Activated T-helper 1 cell treated with anti-CD3 and anti-CD28 coated beads, Interleukin-2, amount 50 U/mL, for 16 hours (primary cell): ENCODE data around the gene ERBIN.
"Not testable (repeated sequence)": the region's sequence is repeated elsewhere in the genome, so short reads cannot be mapped to it uniquely, and the experiment has no call there.

ENCODE experiments used
- DNase-seq, 2 donors: peaks; one replicate each; pipeline ENCODE4 v3.0.0-alpha.2; 2020; ENCODE audit warnings: low read depth in 1 of 2, low spot score in 1 of 2

Gene ERBIN, protein sequence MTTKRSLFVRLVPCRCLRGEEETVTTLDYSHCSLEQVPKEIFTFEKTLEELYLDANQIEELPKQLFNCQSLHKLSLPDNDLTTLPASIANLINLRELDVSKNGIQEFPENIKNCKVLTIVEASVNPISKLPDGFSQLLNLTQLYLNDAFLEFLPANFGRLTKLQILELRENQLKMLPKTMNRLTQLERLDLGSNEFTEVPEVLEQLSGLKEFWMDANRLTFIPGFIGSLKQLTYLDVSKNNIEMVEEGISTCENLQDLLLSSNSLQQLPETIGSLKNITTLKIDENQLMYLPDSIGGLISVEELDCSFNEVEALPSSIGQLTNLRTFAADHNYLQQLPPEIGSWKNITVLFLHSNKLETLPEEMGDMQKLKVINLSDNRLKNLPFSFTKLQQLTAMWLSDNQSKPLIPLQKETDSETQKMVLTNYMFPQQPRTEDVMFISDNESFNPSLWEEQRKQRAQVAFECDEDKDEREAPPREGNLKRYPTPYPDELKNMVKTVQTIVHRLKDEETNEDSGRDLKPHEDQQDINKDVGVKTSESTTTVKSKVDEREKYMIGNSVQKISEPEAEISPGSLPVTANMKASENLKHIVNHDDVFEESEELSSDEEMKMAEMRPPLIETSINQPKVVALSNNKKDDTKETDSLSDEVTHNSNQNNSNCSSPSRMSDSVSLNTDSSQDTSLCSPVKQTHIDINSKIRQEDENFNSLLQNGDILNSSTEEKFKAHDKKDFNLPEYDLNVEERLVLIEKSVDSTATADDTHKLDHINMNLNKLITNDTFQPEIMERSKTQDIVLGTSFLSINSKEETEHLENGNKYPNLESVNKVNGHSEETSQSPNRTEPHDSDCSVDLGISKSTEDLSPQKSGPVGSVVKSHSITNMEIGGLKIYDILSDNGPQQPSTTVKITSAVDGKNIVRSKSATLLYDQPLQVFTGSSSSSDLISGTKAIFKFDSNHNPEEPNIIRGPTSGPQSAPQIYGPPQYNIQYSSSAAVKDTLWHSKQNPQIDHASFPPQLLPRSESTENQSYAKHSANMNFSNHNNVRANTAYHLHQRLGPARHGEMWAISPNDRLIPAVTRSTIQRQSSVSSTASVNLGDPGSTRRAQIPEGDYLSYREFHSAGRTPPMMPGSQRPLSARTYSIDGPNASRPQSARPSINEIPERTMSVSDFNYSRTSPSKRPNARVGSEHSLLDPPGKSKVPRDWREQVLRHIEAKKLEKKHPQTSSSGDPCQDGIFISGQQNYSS (N-terminal part only)

DNA sequence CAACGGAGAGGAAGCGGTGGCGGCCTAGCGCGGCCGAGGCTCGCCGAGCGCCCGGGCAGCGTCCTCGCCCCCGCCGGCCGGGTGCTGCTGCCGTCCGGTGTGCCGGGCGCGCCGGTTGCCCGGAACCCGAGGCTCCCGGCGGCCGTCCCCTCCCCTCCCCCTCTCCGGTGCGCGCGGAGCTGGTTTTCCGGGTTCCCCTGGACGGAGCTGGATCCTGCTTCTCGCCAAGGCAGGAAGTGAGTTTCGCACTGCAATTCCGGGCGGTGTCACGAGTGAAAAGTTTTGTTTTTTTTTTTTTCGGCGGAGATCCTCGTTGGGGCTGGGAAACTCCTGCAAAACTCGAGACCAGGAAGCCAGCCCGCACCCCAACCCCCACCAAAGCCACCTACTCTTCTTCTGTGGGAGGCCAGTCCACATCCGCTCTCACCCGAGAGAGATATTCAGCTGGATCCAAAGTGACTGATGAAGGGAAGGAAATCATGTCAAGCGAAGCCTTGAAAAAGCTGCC is at the start of gene ERBIN:
TSS of gene ERBIN (plus strand) at position 300 of the 508 bp plus-strand sequence. CDS start 66,144 bp downstream, outside the sequence.
- DNase-seq: peak; percentile 48 to 57

DNA sequence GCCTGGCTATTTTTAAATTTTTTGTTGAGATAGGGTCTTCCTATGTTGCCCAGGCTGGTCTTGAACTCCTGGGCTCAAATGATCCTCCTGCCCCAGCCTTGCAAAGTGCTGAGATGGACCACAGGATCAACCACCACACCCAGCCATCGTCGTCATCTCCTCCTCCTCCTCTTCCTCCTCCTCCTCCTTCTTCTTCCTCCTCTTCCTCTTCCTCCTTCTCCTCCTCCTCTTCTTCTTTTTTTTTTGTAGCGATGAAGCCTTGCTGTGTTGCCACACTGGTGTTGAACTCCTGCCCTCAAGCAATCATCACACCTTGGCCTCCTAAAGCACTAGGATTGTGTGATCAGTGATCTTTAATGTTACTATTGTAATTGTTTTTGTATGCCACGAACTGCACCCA is 49.4 kb upstream of the ERBIN start:
- DNase-seq: no peak

DNA sequence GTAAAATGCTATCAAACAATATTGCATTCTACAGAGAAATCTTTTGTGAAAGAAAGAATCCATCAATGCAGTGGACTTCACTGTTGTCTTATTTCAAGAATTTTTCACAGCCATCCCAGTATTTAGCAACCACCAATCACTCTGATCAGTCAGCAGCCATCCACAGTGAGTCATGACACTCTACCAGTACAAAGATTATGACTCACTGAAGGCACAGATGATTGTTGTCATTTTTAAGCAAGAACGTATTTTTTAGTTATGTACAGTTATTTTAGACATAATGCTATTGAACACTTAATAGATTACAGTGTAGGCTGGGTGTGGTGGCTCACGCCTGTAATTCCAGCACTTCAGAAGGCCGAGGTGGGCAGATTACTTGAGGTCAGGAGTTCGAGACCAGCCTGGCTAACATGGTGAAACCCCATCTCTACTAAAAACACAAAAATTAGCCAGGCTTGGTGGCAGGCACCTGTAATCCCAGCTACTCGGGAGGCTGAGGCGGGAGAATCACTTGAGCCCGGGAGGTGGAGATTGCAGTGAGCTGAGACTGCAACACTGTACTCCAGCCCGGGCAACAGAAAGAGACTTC is 46.6 kb upstream of the ERBIN start:
- not testable (repeated sequence) for DNase-seq

DNA sequence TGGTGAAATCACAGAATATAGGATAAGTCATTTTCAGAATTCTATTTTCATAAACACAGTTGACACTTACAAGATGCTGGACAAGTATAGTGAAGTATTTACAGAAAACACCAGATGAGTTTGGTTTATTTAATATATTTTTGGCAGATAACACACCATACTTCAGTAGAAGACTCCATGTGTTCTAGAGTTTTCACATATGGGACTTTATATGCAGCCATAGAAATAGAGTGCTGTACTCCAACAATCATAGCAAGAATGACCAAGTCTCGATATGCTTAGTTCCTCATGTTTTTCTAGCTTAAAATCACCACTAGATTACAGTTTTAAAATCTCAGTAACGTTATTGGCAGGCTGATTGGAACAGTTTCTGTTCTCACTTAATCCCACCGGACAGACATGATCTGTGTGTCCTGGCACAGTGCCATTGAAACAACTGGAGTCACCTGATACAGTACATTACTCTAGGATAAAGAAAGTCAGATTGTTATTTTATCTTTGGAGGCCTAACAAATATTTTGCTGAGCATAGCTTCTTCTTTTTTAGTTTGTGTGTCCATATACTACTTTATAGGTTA is 45.8 kb upstream of the ERBIN start:
- DNase-seq: no peak

DNA sequence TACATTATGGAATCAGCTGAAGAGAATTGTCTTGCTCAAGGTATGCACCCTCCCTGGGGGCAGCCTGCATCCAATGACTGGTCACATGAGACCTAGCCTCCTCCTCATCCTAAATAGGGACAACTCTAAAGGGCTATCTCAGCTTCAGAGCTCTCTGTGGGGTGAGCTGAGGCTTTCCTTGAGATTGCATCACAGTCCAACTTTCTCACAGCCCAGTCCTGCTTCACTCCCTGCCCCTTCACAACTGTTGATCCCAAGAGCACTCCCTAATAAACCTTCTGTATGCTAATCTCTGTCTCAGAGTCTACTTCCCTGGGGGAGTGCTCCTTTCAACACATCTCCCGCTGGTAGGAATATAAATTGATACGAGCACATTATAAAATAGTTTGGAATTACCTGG is 44.1 kb upstream of the ERBIN start:
- no peak for DNase-seq

DNA sequence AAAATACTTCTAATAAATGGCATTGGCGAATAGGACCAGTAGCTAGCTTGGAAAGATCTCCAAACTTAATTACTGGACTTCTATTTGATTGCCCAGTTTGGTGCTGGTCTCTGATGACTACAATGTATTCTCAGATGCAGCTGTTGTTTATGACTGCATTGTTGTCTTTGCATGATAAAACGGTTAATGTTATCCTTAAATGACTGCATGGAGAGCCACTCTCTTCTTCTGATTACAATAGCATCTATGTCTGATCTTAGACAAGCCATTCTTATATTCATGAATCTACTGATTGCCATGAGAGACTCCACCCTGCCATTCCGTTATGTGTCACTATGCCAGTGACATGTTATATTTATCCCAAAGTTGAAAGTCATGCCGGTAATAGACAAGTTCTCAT is 42.9 kb upstream of the ERBIN start:
- no peak for DNase-seq

DNA sequence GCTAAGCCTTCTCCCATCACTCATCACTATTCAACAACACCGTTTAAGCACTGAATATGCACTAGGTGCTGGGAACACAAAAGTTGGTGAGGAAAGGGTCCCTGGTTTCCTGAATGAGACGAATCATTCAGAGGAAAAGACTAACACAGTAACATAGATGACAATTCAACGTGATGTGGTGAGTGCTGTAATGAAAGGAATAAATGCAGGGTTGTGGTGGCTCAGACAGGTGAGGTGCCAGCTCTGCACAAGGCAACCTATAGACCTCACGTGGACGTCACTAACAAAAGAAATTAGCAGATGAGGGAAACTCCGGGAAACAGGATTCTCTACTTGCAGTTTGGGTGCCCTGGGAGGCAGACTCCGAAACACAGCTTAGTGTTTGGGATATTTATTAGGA is 40.0 kb upstream of the ERBIN start:
- no peak for DNase-seq

DNA sequence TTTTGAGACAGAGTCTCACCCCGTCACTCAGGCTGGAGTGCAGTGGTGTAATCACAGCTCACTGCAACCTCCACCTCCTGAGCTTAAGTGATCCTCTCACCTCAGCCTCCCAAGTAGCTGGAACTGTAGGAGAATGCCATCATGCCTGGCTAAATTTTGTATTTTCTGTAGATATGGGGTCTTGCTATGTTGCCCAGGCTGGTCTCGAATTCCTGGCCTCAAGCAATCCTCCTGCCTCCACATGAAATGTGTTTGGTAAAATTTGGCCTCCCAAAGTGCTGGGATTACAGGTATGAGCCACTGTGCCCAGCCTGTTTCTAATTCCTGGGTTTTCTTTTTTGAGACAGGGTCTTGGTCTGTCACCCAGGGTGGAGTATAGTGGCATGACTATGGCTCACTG is 34.4 kb upstream of the ERBIN start:
- not testable (repeated sequence) for DNase-seq

DNA sequence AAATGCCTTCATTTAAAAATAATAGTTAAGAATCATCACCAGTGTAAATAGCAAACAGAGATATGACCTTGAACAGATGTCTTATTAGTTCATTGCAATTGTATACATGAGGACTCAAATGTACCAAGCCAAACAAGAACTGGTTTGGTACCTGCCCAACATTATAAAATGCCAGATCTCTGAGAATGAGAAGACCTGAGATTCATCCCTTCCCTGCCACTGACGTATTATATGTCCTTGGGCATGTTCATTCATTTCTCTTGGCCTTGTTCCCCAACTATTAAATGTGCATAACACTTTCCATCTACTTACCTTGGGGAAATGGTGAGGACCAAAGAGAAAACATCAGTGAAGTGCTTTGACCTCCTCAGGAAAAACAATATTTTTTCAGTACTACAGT is 33.6 kb upstream of the ERBIN start:
- DNase-seq: no peak

DNA sequence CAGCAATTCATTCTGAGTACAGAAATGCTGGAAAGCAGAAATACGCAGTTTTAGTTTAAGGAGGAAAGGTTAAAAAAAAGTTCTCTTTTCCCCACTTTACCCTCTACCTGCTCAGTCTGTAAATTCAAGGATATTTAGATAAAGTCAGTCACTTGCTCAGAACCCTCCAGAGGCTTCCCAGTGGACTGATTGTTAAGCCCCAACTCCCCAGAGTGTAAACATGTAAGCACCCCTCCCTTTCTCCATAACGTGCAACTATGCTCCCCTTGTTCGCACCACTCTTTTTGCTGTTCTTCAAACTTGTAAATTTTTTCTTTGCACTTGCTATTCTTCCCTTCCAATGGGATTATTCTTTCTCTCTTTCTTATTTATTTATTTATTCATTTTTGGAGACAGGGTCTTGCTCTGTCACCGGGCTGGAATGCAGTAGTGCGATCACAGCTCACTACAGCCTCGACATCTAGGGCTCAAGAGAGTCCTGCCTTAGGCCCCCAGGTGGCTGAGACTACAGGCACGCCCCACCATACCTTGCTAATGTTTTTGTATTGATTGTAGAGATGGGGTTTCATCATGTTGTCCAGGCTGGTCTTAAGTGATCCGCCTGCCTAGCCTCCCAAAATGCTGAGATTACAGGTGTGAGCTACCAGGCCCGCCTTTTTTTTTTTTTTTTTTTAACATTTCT is 32.5 kb upstream of the ERBIN start:
- no peak for DNase-seq

DNA sequence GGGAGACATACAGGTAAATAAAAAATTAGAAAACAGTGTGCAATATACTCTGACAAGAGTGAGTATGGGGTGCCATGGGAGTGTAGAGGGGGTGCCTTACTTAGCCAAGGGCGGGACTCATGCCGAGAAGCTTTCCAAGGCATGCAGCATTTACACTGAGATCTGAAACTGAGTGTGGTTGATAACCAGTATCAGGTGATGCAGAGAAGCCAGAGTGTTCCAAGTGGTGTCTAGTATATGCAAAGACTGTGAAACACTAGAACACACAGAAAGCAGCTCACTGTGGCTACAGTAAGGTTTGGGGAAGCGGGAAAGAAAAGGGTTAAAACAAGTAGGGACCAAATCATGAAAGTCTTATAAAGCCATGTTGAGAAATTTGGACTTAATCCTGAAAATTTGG is 30.5 kb upstream of the ERBIN start:
- no peak for DNase-seq

DNA sequence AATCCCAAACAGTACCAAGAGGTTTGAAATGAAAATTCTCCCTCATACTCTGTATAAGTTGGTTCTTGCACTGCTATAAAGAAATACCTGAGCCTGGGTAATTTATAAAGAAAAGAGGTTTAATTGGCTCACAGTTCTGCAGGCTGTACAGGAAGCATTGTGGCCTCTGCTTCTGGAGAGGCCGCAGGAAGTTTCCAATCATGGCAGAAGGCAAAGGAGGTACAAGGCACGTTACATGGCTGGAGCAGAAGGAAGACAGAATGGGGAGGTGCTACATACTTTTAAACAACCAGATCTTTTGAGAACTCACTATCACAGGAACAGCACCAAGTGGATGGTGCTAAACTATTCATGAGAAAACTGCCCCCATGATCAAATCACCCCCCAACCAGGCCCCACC is 25.6 kb upstream of the ERBIN start:
- DNase-seq: no peak

DNA sequence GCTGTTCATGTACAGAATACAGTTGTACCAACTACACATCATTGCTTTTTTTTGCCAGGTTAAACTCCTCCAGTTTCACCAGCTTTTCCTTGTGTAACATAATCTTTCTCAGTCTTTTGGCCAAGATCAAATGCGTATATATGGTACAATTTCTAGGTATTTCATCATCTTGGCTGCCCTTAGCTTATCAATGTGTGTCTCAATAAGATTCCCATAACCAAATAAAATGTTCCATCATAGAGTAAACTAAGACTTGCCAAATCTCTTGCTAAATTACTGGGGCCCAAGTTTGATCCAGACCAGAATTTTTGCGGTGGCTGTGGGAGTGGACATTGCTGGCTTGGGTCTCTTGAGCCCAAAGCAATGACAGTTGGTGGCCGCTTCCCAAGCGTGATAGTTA is 24.3 kb upstream of the ERBIN start:
- DNase-seq: no peak

DNA sequence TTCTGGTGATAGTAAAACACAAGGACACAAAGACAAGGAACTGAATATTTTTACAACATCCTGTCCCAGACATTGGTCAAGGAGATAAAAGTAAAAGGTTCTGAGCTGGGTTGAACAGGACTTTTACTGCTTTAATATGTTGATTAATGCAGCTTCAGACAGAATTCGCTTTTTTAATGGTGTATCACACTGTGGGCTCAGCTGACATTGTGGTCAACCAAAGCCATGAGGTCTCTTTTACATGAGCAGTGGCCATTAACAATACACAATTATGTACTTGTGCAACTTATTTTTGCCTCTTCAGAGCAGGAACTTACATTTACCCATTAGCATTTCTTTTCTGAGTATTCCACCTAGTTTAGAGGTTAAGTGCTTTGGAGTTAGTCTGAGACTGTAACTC is 22.8 kb upstream of the ERBIN start:
- DNase-seq: no peak

DNA sequence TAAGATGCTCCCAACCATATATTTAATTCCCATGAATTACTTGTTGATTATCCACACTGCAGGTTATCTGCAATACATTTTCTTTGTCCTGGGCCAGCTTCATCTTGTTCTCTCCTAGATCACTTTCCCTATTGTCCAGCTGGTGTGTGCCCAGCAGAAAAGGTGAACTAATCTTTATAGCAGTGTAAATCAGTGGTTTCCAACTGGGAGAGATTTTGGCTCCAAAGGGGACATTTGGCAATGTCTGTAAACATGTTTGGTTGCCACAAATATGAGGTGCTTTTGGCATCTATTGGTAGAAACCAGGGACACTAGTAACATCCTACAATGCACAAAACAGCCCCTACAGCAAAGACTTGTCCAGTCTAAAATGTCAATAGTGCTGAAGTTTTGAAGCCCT is 20.1 kb upstream of the ERBIN start:
- no peak for DNase-seq

DNA sequence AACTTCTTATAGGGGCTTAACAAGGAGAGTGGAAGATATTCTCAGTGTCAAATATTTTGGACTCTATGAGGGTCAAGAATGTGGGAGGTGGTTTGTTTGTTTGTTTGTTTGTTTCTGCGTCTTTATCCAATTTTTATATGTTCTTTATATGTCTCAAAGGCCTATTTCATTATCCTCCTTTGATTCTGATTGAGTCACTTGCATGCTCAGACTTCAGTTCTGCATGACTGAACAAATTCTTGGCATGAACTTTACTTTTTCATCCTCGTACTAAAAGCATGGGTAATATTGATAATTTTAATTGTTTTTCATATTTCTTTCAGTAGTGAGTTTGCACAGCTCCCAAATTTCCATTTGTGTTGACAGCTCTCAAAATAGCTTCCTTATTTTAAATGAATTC is 19.2 kb upstream of the ERBIN start:
- DNase-seq: no peak

DNA sequence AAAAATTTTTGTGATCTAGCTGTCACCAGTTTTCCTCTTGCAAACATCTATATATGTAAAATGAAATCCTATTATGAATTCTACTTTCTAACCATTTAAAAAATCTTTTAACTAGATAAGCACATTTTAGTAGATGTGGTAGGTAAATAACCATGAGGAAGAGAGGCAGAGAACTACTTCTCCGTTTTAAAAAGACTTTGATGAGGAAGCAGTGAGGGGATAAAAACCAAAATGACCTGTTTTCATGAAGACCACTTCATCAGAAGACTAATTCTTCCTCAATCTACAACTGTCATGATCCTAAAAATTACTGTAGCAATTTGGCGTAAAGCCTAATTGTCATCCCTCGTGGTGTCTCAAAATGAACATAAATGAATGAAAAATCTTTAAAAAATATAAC is 15.7 kb upstream of the ERBIN start:
- no peak for DNase-seq

DNA sequence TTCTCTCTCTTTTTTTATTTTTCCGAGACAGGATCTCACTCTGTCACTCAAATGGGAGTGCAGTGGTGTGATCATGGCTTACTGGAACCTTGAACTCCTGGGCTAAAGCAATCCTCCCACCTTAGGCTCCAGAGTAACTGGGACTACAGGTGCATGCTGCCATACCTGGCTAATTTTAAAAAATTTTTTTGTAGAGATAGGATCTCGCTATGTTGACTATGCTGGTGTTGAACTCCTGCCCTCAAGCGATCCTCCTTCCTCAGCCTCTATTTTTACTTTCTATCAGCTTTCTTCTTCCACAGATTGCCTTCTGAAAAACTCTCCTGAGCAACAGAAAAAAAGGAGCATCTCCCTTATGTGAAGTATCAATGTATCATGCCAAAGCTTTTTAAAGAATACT is 14.1 kb upstream of the ERBIN start:
- DNase-seq: no peak

DNA sequence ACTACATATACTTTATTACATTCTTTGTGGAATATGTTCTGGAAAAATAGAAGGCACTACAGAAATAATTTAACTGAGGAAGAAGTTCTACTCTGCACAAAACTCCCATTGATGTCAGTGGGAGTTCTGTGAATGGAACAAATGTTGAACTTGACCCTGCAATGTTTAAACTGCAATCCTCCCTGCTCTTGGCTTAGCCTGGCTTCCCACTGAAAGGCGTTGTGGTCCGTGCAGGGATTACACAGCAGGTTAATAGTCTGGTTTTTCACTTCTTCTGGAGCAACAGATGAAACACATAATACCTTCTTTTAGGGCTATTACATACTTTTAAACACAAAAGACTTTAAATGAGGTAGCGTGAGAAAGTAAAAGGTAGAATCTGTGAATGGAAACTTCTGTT is 12.9 kb upstream of the ERBIN start:
- no peak for DNase-seq

DNA sequence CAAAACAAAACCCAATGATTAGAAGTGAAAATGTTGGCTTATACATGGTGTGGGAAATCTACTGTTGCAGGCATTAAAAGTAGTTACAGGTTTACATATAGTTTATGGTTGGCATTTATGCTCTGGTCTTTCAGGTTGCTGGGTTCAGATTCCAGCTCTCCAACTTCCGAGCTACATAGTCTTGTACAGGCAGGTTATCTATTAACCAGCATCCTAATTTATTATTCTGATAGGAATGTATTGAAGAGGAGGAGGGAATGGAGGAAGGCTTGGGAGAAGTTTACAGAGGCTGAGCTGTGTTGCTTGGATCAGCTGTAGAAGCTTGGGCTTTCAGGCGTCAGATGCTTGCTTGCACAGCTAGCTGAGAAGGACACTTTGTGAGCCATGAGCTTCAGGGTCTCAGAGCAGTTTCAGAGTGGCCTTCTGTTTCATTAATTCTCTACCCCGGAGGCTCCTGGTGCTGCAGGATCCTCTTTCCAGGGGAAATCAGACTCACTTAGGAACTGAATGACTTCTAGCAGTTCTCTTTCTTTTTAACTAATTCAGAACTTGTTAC is 11.7 kb upstream of the ERBIN start:
- DNase-seq: no peak
